ENCODE results near the gene LARGE1.

The LARGE1 gene

GRCh38 chr22:33720166-33720878 lies 200.0 kb downstream of the LARGE1 start:
- no peak for DNase-seq (ENCODE audit: extremely low read depth, low read depth)
- TF ChIP-seq CTCF (IDR thresholded peaks at IDR 0.05; ENCODE audit: low read depth, low read length), result no peak

DNA sequence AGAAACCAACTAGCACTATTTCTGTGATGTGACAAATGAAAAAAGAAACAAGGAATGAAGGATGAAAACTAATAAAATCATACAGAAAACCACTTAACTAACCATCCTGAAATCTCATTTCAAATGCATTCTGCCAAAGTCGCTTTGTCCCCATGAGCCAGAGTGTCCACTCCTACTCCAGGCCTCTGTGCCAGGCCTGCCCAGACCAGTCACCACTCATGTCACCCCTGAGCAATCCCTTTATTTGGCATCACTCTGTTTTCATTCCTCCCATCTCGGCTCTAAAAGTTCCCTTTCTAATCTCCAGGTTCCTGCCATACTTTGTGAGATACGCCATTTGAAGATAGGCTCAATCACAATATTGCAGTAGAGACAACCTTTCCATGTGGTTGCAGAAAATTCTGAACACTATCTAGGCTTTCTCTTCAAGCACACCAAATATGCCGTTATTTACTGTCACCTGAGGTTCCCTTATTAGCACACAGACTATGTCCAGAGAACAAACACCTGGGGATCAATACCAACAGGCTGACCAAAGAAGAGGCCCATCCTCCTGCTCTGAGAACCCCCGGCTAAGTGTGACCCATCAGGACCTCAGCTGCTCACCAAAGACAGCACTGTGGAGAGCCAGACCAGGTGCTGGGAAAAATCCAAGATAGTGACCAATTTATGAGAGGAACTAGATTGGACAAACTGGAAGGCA lies 202.4 kb downstream of the LARGE1 start:
- no peak for DNase-seq (ENCODE audit: extremely low read depth, low read depth)
- TF ChIP-seq CTCF (IDR thresholded peaks at IDR 0.05; ENCODE audit: low read depth, low read length), result no peak

- DNase-seq (ENCODE audit: extremely low read depth, low read depth), result no peak
- TF ChIP-seq CTCF (IDR thresholded peaks at IDR 0.05; ENCODE audit: low read depth, low read length), result no peak
Observed at GRCh38 chr22:33715237-33715985, 204.9 kb downstream of the LARGE1 start.

DNA sequence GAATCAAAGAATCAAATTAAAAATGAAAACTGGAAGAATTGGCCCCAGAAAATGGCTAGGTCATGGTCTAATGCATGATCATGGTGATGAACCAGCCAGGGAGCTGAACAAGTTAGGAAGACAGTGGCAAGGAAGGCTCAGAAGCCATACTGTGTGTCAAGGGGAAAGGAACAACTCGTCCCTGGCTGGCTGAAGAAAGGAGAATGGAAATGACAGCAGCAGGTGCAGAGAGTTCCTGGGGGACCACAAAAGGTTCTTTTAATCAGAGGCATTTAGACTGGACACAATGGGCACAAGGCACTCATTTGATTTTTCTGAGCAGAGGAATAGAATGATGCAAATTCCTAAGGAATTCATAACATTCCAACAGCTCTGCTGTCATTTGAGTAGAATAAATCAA lies 209.9 kb downstream of the LARGE1 start:
- TF ChIP-seq CTCF (IDR thresholded peaks at IDR 0.05; ENCODE audit: low read depth, low read length), result no peak
- no peak for DNase-seq (ENCODE audit: extremely low read depth, low read depth)

- TF ChIP-seq CTCF (IDR thresholded peaks at IDR 0.05; ENCODE audit: low read depth, low read length), result no peak
- DNase-seq (ENCODE audit: extremely low read depth, low read depth), result no peak
Observed at GRCh38 chr22:33707581-33707980, 212.7 kb downstream of the LARGE1 start.

GRCh38 chr22:33706100-33706499 lies 214.2 kb downstream of the LARGE1 start:
- TF ChIP-seq CTCF (IDR thresholded peaks at IDR 0.05; ENCODE audit: low read depth, low read length), result no peak
- DNase-seq (ENCODE audit: extremely low read depth, low read depth), result no peak

- TF ChIP-seq CTCF (IDR thresholded peaks at IDR 0.05; ENCODE audit: low read depth, low read length), result no peak
Observed at GRCh38 chr22:33699176-33699575, 221.1 kb downstream of the LARGE1 start.

More at GRCh38 chr22:33699176-33699575, 221.1 kb downstream of the LARGE1 start:
- DNase-seq (ENCODE audit: extremely low read depth, low read depth), result no peak

Measured in AG09319 (cell line).